Hematopoietic multipotent progenitor cell treated with erythropoietin and hydrocortisone succinate and interleukin-3 and kit ligand, for 15 days (in vitro differentiated cells): Measurements from ENCODE around the gene ACAP3.

ENCODE experiments used
- DNase-seq: peaks from one replicate; pipeline ENCODE4 v3.0.0-alpha.2; 2015; ENCODE audit warnings: low spot score

Gene ACAP3

GRCh38 chr1:1244192-1244811 is 63.4 kb downstream of the ACAP3 start:
- no peak for DNase-seq

GRCh38 chr1:1243807-1244191 is 63.9 kb downstream of the ACAP3 start:
- DNase-seq: no peak

- DNase-seq: no peak
These were observed 64.5 kb downstream of the ACAP3 start for GRCh38 chr1:1243266-1243660.

- DNase-seq: no peak
These were observed 65.1 kb downstream of the ACAP3 start for GRCh38 chr1:1242461-1243265.
